Measurements from ENCODE around the gene CCL15.

The CCL15 gene

DNA sequence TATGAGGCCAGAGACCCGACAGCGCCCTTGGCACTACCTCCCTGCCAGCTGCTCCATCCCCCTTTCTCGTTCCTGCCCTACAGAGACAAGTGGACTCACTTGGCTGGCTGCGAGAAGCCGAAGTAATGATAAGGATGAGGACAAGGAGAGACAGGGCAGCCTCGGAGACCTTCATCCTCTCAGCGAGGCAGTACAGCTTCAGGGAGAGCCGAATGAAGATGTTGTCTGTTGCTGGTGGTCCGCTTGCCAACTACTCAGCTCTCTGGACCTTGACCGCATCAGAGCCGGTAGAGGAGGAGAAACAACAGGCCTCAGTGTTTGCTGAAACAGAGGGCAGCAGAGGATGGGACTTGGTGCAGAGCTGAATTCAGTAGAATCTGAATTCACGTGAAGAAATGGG lies 20.1 kb downstream of the CCL15 start, which contains the start of gene CCL16:
Gene CCL16 (minus strand): TSS at position 252 of the 400 bp plus-strand sequence. CDS start 77 bp downstream, at position 175.
- Histone ChIP-seq H3K27me3 (ENCODE audit: control insufficient read depth, low read length) (peaks cover 10% of the 10 kb centered on the region; the same call in 1 of the 2 replicates), H3K27ac (ENCODE audit: low read depth, low read length) (no peak within 1 kb of the TSS), H3K36me3 (ENCODE audit: control insufficient read depth, low read length) (no peaks in the 10 kb centered on the region), H4K20me1 (ENCODE audit: control insufficient read depth, insufficient read depth, low read depth, low read length) (no peaks in the 10 kb centered on the region), H3K9me3 (ENCODE audit: control insufficient read depth, insufficient read depth, low read length) (no peaks in the 10 kb centered on the region), H3K4me1 (ENCODE audit: control insufficient read depth, low read length) (no peaks in the 10 kb centered on the region), H3K9me2 (replicated peaks; ENCODE audit: control insufficient read depth, low read length) (no peaks in the 10 kb centered on the region), H3K4me2 (ENCODE audit: low read length) (no peak within 1 kb of the TSS), H3K4me3 (ENCODE audit: low read length) (no peak within 1 kb of the TSS), H3K79me2 (ENCODE audit: control insufficient read depth, low read length) (no peaks in the 10 kb centered on the region), H3F3A (ENCODE audit: control insufficient read depth, insufficient read depth) (no peaks in the 10 kb centered on the region)
- TF ChIP-seq, protein P1, sequence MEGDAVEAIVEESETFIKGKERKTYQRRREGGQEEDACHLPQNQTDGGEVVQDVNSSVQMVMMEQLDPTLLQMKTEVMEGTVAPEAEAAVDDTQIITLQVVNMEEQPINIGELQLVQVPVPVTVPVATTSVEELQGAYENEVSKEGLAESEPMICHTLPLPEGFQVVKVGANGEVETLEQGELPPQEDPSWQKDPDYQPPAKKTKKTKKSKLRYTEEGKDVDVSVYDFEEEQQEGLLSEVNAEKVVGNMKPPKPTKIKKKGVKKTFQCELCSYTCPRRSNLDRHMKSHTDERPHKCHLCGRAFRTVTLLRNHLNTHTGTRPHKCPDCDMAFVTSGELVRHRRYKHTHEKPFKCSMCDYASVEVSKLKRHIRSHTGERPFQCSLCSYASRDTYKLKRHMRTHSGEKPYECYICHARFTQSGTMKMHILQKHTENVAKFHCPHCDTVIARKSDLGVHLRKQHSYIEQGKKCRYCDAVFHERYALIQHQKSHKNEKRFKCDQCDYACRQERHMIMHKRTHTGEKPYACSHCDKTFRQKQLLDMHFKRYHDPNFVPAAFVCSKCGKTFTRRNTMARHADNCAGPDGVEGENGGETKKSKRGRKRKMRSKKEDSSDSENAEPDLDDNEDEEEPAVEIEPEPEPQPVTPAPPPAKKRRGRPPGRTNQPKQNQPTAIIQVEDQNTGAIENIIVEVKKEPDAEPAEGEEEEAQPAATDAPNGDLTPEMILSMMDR (IDR thresholded peaks at IDR 0.05; ENCODE audit: low read depth, low read length, poor library complexity, severe bottlenecking): no peak
- no peak for TF ChIP-seq EZH2phosphoT487 (IDR thresholded peaks at IDR 0.05; ENCODE audit: borderline replicate concordance, low read length)

DNA sequence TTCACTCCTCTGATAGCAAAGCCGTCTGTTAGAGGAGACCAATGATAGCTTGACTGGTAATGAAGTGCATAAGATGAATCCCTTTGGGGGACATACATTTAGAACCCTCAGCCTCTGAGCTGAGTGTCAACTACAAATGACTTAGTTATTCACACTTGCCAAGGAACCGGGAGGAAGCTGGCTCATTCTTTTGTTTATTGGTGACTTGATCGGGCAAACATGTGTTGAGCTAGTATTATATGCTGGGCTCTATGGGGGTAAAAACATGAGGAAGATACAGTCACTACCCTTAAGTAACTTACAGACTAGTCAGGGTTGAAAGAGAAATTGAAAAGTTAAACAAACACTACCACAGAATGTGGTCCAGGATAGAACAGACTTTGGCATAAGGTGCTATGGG lies 23.0 kb downstream of the CCL15 start:
- Histone ChIP-seq H3K27ac (ENCODE audit: low read depth, low read length) (no peak overlapping the region), H3K9me2 (replicated peaks; ENCODE audit: control insufficient read depth, low read length) (no peaks in the 10 kb centered on the region), H4K20me1 (ENCODE audit: control insufficient read depth, insufficient read depth, low read depth, low read length) (no peaks in the 10 kb centered on the region), H3K9me3 (ENCODE audit: control insufficient read depth, insufficient read depth, low read length) (no peaks in the 10 kb centered on the region), H3K27me3 (ENCODE audit: control insufficient read depth, low read length) (peaks cover 10% of the 10 kb centered on the region; the same call in 1 of the 2 replicates), H3F3A (ENCODE audit: control insufficient read depth, insufficient read depth) (no peaks in the 10 kb centered on the region), H3K36me3 (ENCODE audit: control insufficient read depth, low read length) (no peaks in the 10 kb centered on the region), H3K4me2 (ENCODE audit: low read length) (no peak overlapping the region), H3K4me1 (ENCODE audit: control insufficient read depth, low read length) (no peaks in the 10 kb centered on the region), H3K4me3 (ENCODE audit: low read length) (no peak overlapping the region), H3K79me2 (ENCODE audit: control insufficient read depth, low read length) (no peaks in the 10 kb centered on the region)
- no peak for TF ChIP-seq EZH2phosphoT487 (IDR thresholded peaks at IDR 0.05; ENCODE audit: borderline replicate concordance, low read length)
- TF ChIP-seq, protein P1 (IDR thresholded peaks at IDR 0.05; ENCODE audit: low read depth, low read length, poor library complexity, severe bottlenecking): no peak

DNA sequence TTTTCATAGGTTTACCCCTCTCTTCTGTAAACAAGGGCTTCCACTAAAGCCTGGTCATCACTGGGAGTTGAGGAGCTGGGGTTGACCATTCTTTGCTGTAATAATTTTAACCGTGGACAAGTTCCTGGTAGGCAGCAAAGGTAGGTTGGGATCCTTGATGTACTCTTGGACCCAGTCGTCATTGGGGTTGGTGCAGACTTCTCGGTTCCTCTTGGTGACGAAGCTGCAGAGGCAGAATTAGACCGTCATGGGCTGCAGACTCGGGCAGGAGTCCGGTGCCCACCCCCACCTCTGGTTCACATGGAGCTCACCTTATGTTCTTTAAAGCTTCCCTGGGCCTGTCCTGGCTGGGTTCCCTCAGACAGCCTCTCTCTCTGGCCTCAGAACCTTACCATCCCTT lies 23.8 kb downstream of the CCL15 start:
- TF ChIP-seq EZH2phosphoT487 (IDR thresholded peaks at IDR 0.05; ENCODE audit: borderline replicate concordance, low read length): no peak
- TF ChIP-seq, protein P1 (IDR thresholded peaks at IDR 0.05; ENCODE audit: low read depth, low read length, poor library complexity, severe bottlenecking): no peak
- H3K4me1 ChIP-seq (ENCODE audit: control insufficient read depth, low read length): no peaks in the 10 kb centered on the region

More for the DNA sequence above, 23.8 kb downstream of the CCL15 start:
- Histone ChIP-seq H3F3A (ENCODE audit: control insufficient read depth, insufficient read depth) (no peaks in the 10 kb centered on the region), H3K36me3 (ENCODE audit: control insufficient read depth, low read length) (no peaks in the 10 kb centered on the region), H3K4me3 (ENCODE audit: low read length) (no peak overlapping the region), H3K27me3 (ENCODE audit: control insufficient read depth, low read length) (peaks cover 10% of the 10 kb centered on the region; the same call in 1 of the 2 replicates), H3K27ac (ENCODE audit: low read depth, low read length) (no peak overlapping the region), H3K4me2 (ENCODE audit: low read length) (no peak overlapping the region), H4K20me1 (ENCODE audit: control insufficient read depth, insufficient read depth, low read depth, low read length) (no peaks in the 10 kb centered on the region), H3K79me2 (ENCODE audit: control insufficient read depth, low read length) (no peaks in the 10 kb centered on the region), H3K9me3 (ENCODE audit: control insufficient read depth, insufficient read depth, low read length) (no peaks in the 10 kb centered on the region), H3K9me2 (replicated peaks; ENCODE audit: control insufficient read depth, low read length) (no peaks in the 10 kb centered on the region)

All from DOHH2 (cell line).